Upper lobe of left lung (tissue), 6 donors: ENCODE results near the gene SQOR. TPM values are rescaled to one million over a fixed set of nuclear protein-coding genes. Genes with fewer than 3 reads are reported as not detected.

Experiments used
- ATAC-seq, 2 donors: fragments of 200-7000 bp; cut with Tn5 transposase; one replicate each; pipeline ENCODE4 v1.9.1; 2022; ENCODE audit warnings: mild to moderate bottlenecking in 2 of 2, moderate library complexity in 2 of 2; ENCODE audit not compliant: low FRiP score in 2 of 2
- DNase-seq, 2 donors: peaks; one replicate each; pipeline ENCODE4 v3.0.0-alpha.2; 2019 to 2020
- H3K27ac ChIP-seq, 4 donors: fragments of 200-600 bp; sonication (generic); one replicate each; pipeline ENCODE4 v1.5.1; 2016 to 2019
- H3K27me3 ChIP-seq, 4 donors: fragments of 200-600 bp; sonication (generic); one replicate each; pipeline ENCODE4 v1.5.1; 2017 to 2019
- H3K36me3 ChIP-seq, 4 donors: fragments of 200-600 bp; sonication (generic); one replicate each; pipeline ENCODE4 v1.5.1; 2016 to 2019
- H3K4me1 ChIP-seq, 4 donors: fragments of 200-600 bp; sonication (generic); one replicate each; pipeline ENCODE4 v1.5.1; 2018 to 2019
- H3K4me3 ChIP-seq, 4 donors: fragments of 200-600 bp; sonication (generic); one replicate each; pipeline ENCODE4 v1.5.1; 2017 to 2019; ENCODE audit warnings: mild to moderate bottlenecking in 2 of 4, moderate library complexity in 1 of 4
- H3K9me3 ChIP-seq, 4 donors: fragments of 200-600 bp; sonication (generic); one replicate each; pipeline ENCODE4 v1.5.1; 2018 to 2019
- EP300 ChIP-seq, 4 donors: sonication (generic); formaldehyde crosslinking; IDR thresholded peaks; one replicate each; pipeline ENCODE4 v1.5.1; 2017; ENCODE audit warnings: antibody characterized with exemption in 4 of 4, control low read depth in 2 of 4
- POLR2A ChIP-seq, 4 donors: fragments of 450-650 bp; IDR thresholded peaks; one replicate each; pipeline ENCODE4 v1.5.1; 2016 to 2017; ENCODE audit warnings: antibody characterized with exemption in 4 of 4, mild to moderate bottlenecking in 2 of 4
- POLR2AphosphoS5 ChIP-seq, 2 donors: sonication (generic); formaldehyde crosslinking; IDR thresholded peaks; one replicate each; pipeline ENCODE4 v1.5.1; 2017; ENCODE audit warnings: antibody characterized with exemption in 2 of 2
- WGBS, 2 donors: methylation state at CpG; one replicate each; pipeline ENCODE4 v1.1.5; 2017 to 2018; 5-methylcytosine and 5-hydroxymethylcytosine counted together
- small RNA-seq, 4 donors: library from RNA; depleted of rRNA; stranded (forward); fragments of <200 nt; gene quantifications; one replicate each; pipeline ENCODE3, GENCODE V24; 2016
- total RNA-seq, 6 donors: library from RNA; depleted of rRNA in 4 of 6; stranded (reverse); fragments of >200 nt in 4 of 6; gene quantifications; one replicate each; pipeline versions ENCODE4 v1.1.0 to v1.2.1, GENCODE V29; 2016 to 2021
- TF ChIP-seq, protein P1 (sequence below), 6 experiments: fragments of 450-650 bp in 4 of 6; fragments of 200-600 bp in 2 of 6; sonication (generic) in 2 of 6; IDR thresholded peaks; one replicate each; pipeline ENCODE4 v1.5.1; 2016 to 2019; ENCODE audit warnings: antibody characterized with exemption in 6 of 6
- donor health status: DM: no; HTN: no; CAD: no; lungs with moderate emphysema.
- donor health status: DM: no; HTN: yes; CAD: no; lungs with severe emphysema.

Gene SQOR
- total RNA-seq, 6 donors from 2014 or later = 74.7 to 181 (median 110) TPM

DNA sequence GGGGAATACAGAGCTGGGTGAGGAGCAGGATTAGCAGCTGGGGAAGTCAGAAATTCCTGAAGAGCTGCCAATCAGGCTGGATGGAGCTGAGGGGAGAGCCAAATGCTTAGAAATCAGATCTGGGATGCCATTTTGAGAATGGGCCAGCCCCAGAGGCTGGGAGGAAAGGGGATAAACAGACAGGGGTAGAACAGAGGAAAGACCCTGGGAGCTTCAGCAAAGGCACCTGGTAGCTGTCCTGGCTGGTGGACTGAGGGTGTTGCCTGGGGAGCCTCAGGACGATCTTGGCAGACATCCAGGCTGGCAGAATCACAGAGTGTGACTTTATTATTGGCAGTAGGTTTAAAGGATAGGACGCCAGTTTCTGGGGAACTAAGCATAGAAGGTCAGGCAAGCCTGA, 97.8 kb downstream of the SQOR start:
- ATAC-seq (no peak), DNase-seq (no peak)
- no peak overlapping the region for H3K4me3 ChIP-seq
- H3K27me3 ChIP-seq = no peaks in the 10 kb centered on the region
- TF ChIP-seq POLR2AphosphoS5 (IDR thresholded peaks at IDR 0.05) = no peak
- TF ChIP-seq, protein P1, sequence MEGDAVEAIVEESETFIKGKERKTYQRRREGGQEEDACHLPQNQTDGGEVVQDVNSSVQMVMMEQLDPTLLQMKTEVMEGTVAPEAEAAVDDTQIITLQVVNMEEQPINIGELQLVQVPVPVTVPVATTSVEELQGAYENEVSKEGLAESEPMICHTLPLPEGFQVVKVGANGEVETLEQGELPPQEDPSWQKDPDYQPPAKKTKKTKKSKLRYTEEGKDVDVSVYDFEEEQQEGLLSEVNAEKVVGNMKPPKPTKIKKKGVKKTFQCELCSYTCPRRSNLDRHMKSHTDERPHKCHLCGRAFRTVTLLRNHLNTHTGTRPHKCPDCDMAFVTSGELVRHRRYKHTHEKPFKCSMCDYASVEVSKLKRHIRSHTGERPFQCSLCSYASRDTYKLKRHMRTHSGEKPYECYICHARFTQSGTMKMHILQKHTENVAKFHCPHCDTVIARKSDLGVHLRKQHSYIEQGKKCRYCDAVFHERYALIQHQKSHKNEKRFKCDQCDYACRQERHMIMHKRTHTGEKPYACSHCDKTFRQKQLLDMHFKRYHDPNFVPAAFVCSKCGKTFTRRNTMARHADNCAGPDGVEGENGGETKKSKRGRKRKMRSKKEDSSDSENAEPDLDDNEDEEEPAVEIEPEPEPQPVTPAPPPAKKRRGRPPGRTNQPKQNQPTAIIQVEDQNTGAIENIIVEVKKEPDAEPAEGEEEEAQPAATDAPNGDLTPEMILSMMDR (IDR thresholded peaks at IDR 0.05) = no peak
- no peak for TF ChIP-seq EP300 (IDR thresholded peaks at IDR 0.05)
- TF ChIP-seq POLR2A (IDR thresholded peaks at IDR 0.05) = no peak
- WGBS, 2 donors = 33 to 36% methylated on average over 2 of the region's 2 CpGs
- no peaks in the 10 kb centered on the region for H3K36me3 ChIP-seq
- no peak overlapping the region for H3K27ac ChIP-seq
- no peaks in the 10 kb centered on the region for H3K9me3 ChIP-seq
- no peaks in the 10 kb centered on the region for H3K4me1 ChIP-seq

DNA sequence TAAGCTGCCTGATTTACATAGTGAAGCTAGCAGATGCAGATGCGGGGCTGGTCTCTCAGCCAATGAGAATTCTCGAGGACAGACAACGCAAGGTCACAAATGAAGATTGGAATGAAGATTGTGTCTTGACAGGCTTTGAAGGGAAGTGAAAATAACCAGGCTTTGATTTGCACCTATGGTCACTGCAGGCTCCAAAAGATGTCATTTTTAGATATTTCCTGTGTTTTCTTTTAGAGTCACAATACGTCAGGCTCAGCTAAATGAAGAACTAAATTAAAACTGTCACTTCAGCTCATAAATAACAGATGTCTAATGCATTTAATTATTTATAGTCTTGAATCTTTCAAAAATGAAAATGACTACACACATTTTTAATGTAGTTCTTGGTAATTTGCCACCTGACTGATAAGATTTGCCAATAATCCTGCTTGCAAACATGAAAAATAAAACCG, 99.5 kb downstream of the SQOR start:
- TF ChIP-seq, protein P1 (IDR thresholded peaks at IDR 0.05) = no peak
- TF ChIP-seq POLR2A (IDR thresholded peaks at IDR 0.05) (no peak), EP300 (IDR thresholded peaks at IDR 0.05) (no peak), POLR2AphosphoS5 (IDR thresholded peaks at IDR 0.05) (no peak)

More for the DNA sequence above, 99.5 kb downstream of the SQOR start:
- Histone ChIP-seq H3K27ac (no peak overlapping the region), H3K27me3 (no peaks in the 10 kb centered on the region), H3K4me1 (no peaks in the 10 kb centered on the region), H3K36me3 (no peaks in the 10 kb centered on the region), H3K4me3 (no peak overlapping the region), H3K9me3 (no peaks in the 10 kb centered on the region)
- DNase-seq (no peak), ATAC-seq (no peak)
- 77 to 78% methylated on average over 5 of the region's 5 CpGs for WGBS, 2 donors

Small RNAs within 50 kb of the gene (small RNA-seq; reads per million reads assigned to genes)
- 0 reads per million in 4 donors for gene RF00019

Other genes with a start within 250 kb of the SQOR start
- 1 to 10 TPM; 1.4 to 7.3 (median 5.6) TPM for gene SLC30A4, start 112.3 kb upstream of the SQOR start, total RNA-seq
- gene BLOC1S6, start 47.6 kb upstream of the SQOR start, total RNA-seq = 10 to 100 TPM; 20.9 to 51.6 (median 36.9) TPM